ENCODE data around the gene ISG15.

- no peak for TF ChIP-seq FOXM1 (IDR thresholded peaks at IDR 0.05; ENCODE audit: borderline replicate concordance)
- TF ChIP-seq SUZ12 (IDR thresholded peaks at IDR 0.05) = no peak
- TF ChIP-seq FOXA1 (IDR thresholded peaks at IDR 0.05) = no peak
- no peak for TF ChIP-seq ZNF384 (IDR thresholded peaks at IDR 0.05)
- TF ChIP-seq NFRKB (IDR thresholded peaks at IDR 0.05) = no peak
- TF ChIP-seq TARDBP (IDR thresholded peaks at IDR 0.05) = no peak
- TF ChIP-seq FOXK2 (IDR thresholded peaks at IDR 0.05) = no peak
These were observed 20.9 kb upstream of the ISG15 start for GRCh38 chr1:992362-992761.

All from HEK293T (cell line).